Fibroblast of mammary gland (primary cell): ENCODE measurements around the gene DPP9.
"Not testable (repeated sequence)": the region's sequence is repeated elsewhere in the genome, so short reads cannot be mapped to it uniquely, and the experiment has no call there.

Experiments used
- DNase-seq: peaks from one replicate; pipeline ENCODE4 v3.0.0-alpha.2; 2010; ENCODE audit warnings: low read depth
- H3K4me3 ChIP-seq: 2 replicates; pipeline ENCODE4 v1.5.1; 2011; ENCODE audit warnings: low read depth, mild to moderate bottlenecking, low read length, moderate library complexity; ENCODE audit not compliant: control insufficient read depth
- TF ChIP-seq, protein P1 (sequence below): conservative IDR thresholded peaks from 2 replicates; pipeline ENCODE4 v1.5.1; 2011; ENCODE audit warnings: low read depth, low read length, inconsistent platforms; ENCODE audit not compliant: control insufficient read depth, insufficient read depth

DPP9 gene

GRCh38 chr19:4749870-4750590, 26.4 kb upstream of the DPP9 start:
- no peak for DNase-seq
- no peak overlapping the region for H3K4me3 ChIP-seq
- TF ChIP-seq, protein P1, sequence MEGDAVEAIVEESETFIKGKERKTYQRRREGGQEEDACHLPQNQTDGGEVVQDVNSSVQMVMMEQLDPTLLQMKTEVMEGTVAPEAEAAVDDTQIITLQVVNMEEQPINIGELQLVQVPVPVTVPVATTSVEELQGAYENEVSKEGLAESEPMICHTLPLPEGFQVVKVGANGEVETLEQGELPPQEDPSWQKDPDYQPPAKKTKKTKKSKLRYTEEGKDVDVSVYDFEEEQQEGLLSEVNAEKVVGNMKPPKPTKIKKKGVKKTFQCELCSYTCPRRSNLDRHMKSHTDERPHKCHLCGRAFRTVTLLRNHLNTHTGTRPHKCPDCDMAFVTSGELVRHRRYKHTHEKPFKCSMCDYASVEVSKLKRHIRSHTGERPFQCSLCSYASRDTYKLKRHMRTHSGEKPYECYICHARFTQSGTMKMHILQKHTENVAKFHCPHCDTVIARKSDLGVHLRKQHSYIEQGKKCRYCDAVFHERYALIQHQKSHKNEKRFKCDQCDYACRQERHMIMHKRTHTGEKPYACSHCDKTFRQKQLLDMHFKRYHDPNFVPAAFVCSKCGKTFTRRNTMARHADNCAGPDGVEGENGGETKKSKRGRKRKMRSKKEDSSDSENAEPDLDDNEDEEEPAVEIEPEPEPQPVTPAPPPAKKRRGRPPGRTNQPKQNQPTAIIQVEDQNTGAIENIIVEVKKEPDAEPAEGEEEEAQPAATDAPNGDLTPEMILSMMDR: no peak

GRCh38 chr19:4748589-4748988, 24.9 kb upstream of the DPP9 start:
- TF ChIP-seq, protein P1: no peak
- H3K4me3 ChIP-seq: no peak overlapping the region
- DNase-seq: no peak

- TF ChIP-seq, protein P1: no peak
- no peak overlapping the region for H3K4me3 ChIP-seq
These were observed 24.5 kb upstream of the DPP9 start for GRCh38 chr19:4748185-4748584.

DNA sequence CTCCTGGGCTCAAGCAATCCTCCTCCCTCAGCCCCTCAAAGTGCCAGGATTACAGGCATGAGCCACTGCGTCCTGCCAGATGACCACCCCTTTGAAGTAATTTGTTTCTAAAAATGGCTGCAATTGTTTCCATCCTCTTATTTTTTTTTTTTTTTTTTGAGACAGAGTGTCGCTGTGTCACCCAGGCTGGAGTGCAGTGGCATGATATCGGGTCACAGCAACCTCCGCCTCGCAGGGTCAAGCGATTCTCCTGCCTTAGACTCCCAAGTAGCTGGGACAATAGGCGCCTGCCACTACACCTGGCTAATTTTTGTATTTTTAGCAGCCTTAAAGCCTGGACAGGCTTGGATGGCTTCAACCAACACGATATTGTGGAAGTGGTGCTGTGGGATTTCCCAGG, 22.3 kb upstream of the DPP9 start:
- H3K4me3 ChIP-seq: no peak overlapping the region
- TF ChIP-seq, protein P1: no peak
- no peak for DNase-seq

More at GRCh38 chr19:4748185-4748584, 24.5 kb upstream of the DPP9 start:
- DNase-seq: no peak

- not testable (repeated sequence) for H3K4me3 ChIP-seq, DNase-seq
These were observed 21.5 kb upstream of the DPP9 start for GRCh38 chr19:4745175-4745574.

GRCh38 chr19:4744451-4745174, 21.0 kb upstream of the DPP9 start:
- no peak overlapping the region for H3K4me3 ChIP-seq
- TF ChIP-seq, protein P1: no peak
- DNase-seq: peak; percentile 96

DNA sequence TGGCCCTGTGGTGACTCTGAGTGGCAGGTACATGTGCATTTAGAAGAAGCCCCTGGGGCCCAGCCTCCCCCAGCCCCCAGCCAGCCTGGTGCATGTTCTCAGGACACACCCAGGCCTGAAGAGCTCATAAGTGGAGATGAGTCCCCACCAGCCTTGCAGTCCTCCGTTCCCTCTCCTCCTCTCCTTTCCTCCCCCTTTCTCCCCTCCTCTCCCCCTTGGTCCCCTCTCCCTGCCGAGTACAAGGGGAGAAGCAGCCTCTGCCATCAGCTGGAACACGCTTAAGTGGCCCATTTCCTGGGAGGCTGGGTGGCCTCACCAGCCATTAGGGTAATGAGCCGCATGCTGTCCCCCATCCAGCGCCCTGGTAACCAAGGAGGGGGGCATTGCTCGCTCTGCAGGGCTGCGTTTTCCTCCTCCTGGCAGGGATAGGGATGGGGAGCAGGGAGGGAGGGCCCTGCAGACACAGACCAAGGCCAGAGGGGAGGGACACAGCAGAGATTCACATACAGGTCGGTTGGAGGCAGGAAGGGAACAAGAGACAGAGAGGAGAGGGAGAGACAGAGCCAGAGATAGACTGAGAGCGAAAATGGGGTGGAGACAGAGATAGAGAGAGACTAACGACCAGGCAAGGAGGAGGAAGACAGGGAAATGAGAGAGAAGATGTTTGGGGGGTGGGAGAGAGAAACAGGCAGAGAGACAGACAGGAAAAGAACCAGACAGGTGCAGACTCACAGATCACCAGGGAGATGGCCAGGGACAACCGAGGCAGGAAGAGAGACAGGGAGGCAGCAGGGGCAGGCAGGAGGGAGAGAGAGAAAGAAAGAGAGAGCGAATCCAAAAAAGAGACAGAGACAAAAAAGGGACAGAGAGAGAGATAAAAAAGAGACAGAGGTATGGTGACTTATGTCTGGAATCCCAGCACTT, 19.3 kb upstream of the DPP9 start:
- DNase-seq: no peak
- TF ChIP-seq, protein P1: no peak
- no peak overlapping the region for H3K4me3 ChIP-seq
